Astrocyte of the spinal cord (primary cell): Measurements from ENCODE around the gene DUSP18.

Source experiments
- DNase-seq: peaks from one replicate; pipeline ENCODE4 v3.0.0; 2011; ENCODE audit warnings: low read depth, low spot score
- H3K4me3 ChIP-seq: 2 replicates; pipeline ENCODE4 v1.5.1; 2011; ENCODE audit warnings: low read depth, mild to moderate bottlenecking, low read length, moderate library complexity
- CTCF ChIP-seq: IDR thresholded peaks from 2 replicates; pipeline ENCODE4 v1.5.1; 2012; ENCODE audit warnings: low read depth, mild to moderate bottlenecking, low read length, inconsistent platforms
- in situ Hi-C: cut with HindIII; loops from 2 replicates; pipeline ENCODE4 v1.10.0; 2017; ENCODE audit warnings: low sequenced_read_pairs

DUSP18 gene

GRCh38 chr22:30668386-30668710 lies 673 bp upstream of the DUSP18 start:
- TF ChIP-seq CTCF, result no peak
- in situ Hi-C loops, result no loop called here
- DNase-seq, result no peak
- peak overlapping the region; percentile 84 for H3K4me3 ChIP-seq

GRCh38 chr22:30667107-30667493 lies 575 bp downstream of the DUSP18 start:
- in situ Hi-C loops, result no loop called here
- peak overlapping the region; percentile 84 for H3K4me3 ChIP-seq
- no peak for TF ChIP-seq CTCF

GRCh38 chr22:30665786-30666185 lies 1.9 kb downstream of the DUSP18 start:
- in situ Hi-C loops, result no loop called here
- no peak for DNase-seq
- no peak for TF ChIP-seq CTCF
- H3K4me3 ChIP-seq, result no peak overlapping the region

More at GRCh38 chr22:30667107-30667493, 575 bp downstream of the DUSP18 start:
- DNase-seq, result peak; percentile 13

- TF ChIP-seq CTCF, result no peak
- in situ Hi-C loops, result no loop called here
- no peak for DNase-seq
- no peak overlapping the region for H3K4me3 ChIP-seq
Observed at GRCh38 chr22:30665266-30665665, 2.4 kb downstream of the DUSP18 start.

GRCh38 chr22:30664798-30665197 lies 2.9 kb downstream of the DUSP18 start:
- TF ChIP-seq CTCF, result no peak
- in situ Hi-C loops, result no loop called here
- DNase-seq, result no peak
- no peak overlapping the region for H3K4me3 ChIP-seq

GRCh38 chr22:30662040-30662439 lies 5.6 kb downstream of the DUSP18 start:
- TF ChIP-seq CTCF, result no peak
- no peak overlapping the region for H3K4me3 ChIP-seq
- in situ Hi-C loops, result no loop called here
- DNase-seq, result no peak

- TF ChIP-seq CTCF, result no peak
- no peak for DNase-seq
- no peak overlapping the region for H3K4me3 ChIP-seq
- in situ Hi-C loops, result no loop called here
Observed at GRCh38 chr22:30655532-30655931, 12.1 kb downstream of the DUSP18 start.
